NK-92 treated with Interleukin-12 subunit alpha and Interleukin-12 subunit beta, amount 100 ng/mL, for 24 hours (cell line): ENCODE data around the gene HOXB3.
A peak's percentile ranks its signal among the peaks of the same experiment; 100 is the strongest.
"Not testable (repeated sequence)": the region's sequence is repeated elsewhere in the genome, so short reads cannot be mapped to it uniquely, and the experiment has no call there.

ENCODE experiments used
- DNase-seq: peaks from one replicate; lab custom pipeline; 2025; lab: John Stamatoyannopoulos, UW

HOXB3 gene

DNA sequence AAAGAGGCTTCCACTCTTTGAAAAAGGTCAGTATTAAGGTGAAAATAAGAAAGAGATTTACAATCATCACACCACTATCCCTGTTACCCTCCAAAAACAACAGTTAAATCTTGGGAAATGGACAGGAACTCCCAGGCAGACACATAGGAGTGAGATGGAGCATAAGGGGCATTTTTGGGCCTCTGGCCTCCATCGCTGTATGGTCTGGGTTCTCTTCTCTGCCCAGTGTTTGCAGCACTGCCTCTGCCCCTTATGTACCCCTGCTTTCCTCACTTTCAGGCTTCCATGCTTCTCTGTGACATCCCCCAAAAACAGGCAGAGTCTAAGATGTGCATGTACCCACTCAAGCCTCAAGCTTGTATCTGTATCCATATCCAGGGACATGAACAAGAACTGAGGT lies 44.5 kb downstream of the HOXB3 start:
- DNase-seq: no peak

DNA sequence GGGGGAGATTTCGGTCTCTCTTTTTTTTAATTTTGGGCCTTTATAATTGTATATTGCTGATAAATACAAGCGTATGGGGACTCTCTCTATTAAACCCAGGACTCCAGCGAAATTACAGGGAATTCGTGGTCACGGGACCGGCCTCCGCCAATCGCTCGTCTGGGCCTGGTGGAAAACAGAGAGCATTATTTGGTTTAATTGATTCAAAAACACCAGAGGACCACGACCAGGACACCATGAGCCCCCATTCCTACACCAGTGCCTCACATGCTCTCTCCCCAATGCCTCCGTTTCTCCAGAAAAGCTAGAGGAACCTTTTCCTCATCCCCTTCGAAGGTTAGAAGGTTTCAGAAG lies 45.0 kb downstream of the HOXB3 start, which contains the start of gene HOXB2:
Gene HOXB2 (minus strand): TSS at position 88 of the 354 bp plus-strand sequence. CDS start 198 bp downstream, outside the sequence.
- no peak for DNase-seq

DNA sequence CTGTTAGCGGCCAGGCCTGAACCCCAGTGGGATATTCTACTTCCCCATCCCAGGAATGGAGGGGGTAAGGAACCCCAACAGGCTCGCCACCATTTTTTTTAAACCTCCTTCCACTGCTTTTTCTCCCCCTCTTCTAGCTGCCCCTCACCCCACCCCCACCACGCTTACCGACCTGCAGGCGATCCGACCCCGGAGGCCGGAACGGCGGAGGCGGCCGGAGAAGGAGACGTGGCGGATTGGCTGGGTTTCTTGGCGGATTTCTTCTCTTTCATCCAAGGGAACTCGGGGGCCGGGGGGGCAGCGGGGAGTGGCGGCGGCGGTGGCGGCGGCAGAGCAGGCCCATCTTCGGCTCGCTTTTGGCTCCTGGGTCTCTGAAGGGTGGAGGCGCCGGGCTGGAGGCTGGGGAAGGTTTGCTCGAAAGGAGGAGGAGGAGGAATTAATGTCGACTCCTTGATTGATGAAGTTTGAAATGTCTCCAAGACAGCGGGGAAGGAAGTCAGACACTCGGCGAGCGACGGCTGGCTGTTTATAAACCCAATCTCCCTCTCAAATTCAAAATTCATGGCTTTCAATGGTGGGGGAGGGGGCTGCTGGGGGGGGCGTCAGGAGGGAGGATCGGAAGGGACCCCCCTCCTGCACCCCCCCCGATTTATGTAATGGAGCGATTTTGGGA lies 45.6 kb downstream of the HOXB3 start:
- peak; percentile 67 for DNase-seq

DNA sequence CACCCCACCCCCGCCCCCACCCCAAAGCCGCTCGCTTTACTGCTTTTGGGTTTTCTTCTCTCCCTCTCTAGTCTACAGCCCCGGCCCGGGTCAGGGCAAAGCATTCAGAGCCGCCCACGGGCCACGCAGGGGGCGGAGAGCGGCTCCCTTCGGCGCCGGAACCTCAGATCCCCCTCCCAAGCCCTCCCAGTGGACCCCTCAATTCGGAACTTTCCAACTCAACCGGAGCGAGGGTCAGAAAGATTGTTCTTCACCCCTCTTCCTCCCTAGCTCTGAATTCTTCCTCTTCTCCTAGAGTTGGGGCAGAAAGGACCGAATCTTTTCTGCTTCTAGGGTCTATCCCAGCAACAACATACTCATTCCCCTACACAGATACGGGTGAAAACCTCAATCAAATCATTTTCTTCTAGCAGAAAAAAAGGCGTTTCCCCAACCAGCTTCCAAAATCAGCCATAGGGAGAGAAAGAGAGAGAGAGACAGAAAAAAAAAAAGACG lies 46.1 kb downstream of the HOXB3 start:
- DNase-seq: no peak

DNA sequence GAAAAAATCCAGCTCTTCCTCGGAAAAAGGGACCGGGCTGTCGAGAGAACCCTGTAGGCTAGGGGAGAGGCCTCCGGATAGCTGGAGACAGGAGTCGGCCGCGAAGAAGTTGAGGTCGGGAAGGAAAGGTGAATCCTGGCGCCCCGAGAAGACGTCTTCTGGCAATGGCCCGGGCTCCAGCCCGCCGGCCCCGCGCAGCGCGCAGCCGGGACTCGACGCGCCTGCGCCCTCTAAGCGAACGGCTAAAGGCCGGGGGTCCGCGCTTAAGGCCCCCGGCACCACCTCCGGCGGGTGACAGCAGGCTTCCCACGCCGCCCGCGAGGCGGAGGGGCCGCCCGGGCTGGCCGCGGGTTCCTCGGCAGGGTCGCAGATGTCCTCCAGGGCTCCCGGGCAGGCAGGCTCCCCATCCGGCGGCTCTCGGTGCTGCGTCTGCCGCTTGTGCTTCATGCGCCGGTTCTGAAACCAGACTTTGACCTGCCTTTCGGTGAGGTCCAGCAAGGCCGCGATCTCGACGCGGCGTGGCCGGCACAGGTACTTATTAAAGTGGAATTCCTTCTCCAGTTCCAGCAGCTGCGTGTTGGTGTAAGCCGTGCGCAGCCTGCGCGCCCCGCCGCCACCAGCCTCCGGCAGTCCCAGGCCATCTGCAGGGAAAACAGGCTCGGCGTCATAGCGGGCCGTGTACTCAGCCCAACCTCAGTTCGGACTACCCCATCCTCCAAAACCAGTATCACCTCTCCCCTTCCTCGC lies 46.8 kb downstream of the HOXB3 start:
- DNase-seq: peak; percentile 85

DNA sequence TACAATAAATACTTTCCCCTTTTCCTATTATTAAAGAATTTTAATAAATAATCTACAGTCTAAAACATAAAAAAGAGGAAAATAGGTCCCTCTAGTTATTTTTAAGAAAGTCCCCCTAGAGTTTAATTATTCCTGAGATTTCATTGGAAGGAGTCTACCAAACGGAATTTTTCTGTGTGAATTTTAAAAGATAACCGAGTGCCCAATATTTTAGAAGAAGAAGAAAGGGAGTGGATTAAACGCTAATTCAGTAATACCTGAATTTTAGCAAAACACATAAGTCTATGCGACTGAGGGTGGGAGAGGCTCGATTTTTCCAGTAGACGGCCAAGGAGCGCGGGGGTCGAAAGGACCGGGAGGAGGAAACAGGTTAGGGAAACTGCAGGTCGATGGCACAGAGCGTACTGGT lies 47.3 kb downstream of the HOXB3 start:
- DNase-seq: no peak

- DNase-seq: peak; percentile 34
Observed at GRCh38 chr17:48542114-48542656, 47.9 kb downstream of the HOXB3 start.

- peak; percentile 48 for DNase-seq
Observed at GRCh38 chr17:48541577-48542113, 48.4 kb downstream of the HOXB3 start.

- no peak for DNase-seq
Observed at GRCh38 chr17:48541036-48541576, 48.9 kb downstream of the HOXB3 start.

GRCh38 chr17:48540213-48540612 lies 49.8 kb downstream of the HOXB3 start:
- no peak for DNase-seq

GRCh38 chr17:48539177-48539576 lies 50.9 kb downstream of the HOXB3 start:
- no peak for DNase-seq

GRCh38 chr17:48537316-48537715 lies 52.7 kb downstream of the HOXB3 start:
- DNase-seq: no peak

DNA sequence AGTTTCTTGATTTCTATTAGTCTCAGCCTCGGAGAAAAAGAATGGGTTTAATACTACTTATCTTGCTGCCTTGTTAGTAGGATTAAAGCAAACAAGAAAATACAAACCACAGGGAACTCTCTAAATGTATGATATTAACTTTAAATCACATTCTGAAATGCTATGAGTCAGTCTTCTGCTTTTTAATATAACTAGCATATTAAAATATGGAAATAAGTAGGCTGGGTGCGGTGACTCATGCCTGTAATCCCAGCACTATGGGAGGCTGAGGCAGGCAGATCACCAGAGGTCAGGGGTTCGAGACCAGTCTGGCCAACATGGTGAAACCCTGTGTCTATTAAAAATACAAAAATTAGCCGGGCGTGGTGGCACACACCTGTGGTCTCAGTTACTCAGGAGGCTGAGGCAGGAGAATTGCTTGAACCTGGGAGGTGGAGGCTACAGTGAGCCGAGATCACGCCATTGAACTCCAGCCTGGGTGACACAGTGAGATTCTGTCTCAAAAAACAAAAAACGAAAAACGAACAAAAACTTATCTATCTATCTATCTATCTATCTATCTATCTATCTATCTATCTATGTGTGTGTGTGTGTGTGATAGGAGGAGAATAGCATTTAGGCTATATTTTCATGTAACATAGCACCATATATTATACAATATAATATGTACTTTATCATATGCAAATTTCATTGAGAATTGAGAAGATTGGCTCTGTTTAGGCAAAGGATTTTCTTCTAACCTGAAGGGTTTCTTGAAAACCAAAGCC lies 54.1 kb downstream of the HOXB3 start:
- not testable (repeated sequence) for DNase-seq

DNA sequence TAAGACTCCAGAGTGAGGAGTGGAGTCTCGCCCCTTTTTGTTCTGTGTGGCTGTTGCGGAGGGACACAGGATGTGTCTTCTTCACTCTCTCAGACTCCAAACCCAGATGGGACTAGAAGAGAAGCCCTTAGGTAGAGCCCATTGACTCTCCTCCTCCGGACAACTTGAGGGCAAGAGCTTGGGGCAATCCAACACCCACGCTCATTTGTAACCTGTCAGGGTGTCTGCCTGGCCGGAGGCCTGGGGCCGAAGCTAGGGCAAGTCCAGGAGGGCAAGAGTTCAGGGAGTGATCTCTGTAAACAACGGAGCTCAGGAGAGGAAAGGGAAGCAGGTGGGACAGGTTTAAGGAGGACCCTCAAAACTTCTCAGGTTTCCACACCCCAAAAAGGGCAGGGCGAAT lies 57.8 kb downstream of the HOXB3 start:
- DNase-seq: no peak

- DNase-seq: no peak
Observed at GRCh38 chr17:48530887-48531272, 59.2 kb downstream of the HOXB3 start, which contains the start of gene HOXB1. TSS of gene HOXB1 (minus strand) at chr17:48531011. CDS start at chr17:48530904, 107 bp downstream.

- no peak for DNase-seq
Observed at GRCh38 chr17:48530208-48530886, 59.7 kb downstream of the HOXB3 start.

DNA sequence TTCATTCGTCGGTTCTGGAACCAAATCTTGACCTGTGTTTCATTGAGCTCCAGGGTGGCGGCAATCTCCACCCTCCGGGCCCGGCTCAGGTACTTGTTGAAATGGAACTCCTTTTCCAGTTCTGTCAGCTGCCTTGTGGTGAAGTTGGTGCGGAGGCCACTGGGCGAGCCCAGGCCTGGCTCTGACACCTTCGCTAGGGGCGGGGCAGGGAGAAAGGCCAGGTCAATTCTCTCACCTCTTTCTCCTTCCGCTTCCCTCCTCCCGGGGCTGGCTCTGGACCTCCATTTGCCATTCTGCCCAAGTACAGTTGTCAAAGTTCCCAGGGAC lies 60.4 kb downstream of the HOXB3 start:
- DNase-seq: no peak

GRCh38 chr17:48528936-48529682 lies 60.9 kb downstream of the HOXB3 start:
- no peak for DNase-seq

GRCh38 chr17:48528153-48528935 lies 61.7 kb downstream of the HOXB3 start:
- DNase-seq: no peak

GRCh38 chr17:48527547-48527932 lies 62.5 kb downstream of the HOXB3 start:
- no peak for DNase-seq
